Esophagus squamous epithelium (tissue), 5 donors: ENCODE measurements around the gene MYOG. TPM values are rescaled to one million over a fixed set of nuclear protein-coding genes. Genes with fewer than 3 reads are reported as not detected.

Experiments used
- DNase-seq: peaks from one replicate; lab custom pipeline; 2025; lab: John Stamatoyannopoulos, UW
- H3K27ac ChIP-seq, 4 donors: fragments of 200-600 bp; sonication (generic); one replicate each; pipeline ENCODE4 v1.5.1; 2016 to 2019; ENCODE audit warnings: mild to moderate bottlenecking in 1 of 4
- H3K27me3 ChIP-seq, 4 donors: fragments of 200-600 bp; sonication (generic); 1 replicate in 3 of 4; 2 replicates in 1 of 4; pipeline versions ENCODE4 v1.5.1 to v1.6.0; 2017 to 2021; ENCODE audit warnings: antibody characterized with exemption in 1 of 4
- H3K36me3 ChIP-seq, 3 donors: fragments of 200-600 bp; sonication (generic); one replicate each; pipeline ENCODE4 v1.5.1; 2016 to 2019
- H3K4me1 ChIP-seq, 3 donors: fragments of 200-600 bp; sonication (generic); one replicate each; pipeline ENCODE4 v1.5.1; 2017 to 2019
- H3K4me3 ChIP-seq, 4 donors: fragments of 200-600 bp; sonication (generic); 1 replicate in 3 of 4; 2 replicates in 1 of 4; pipeline ENCODE4 v1.5.1; 2016 to 2019; ENCODE audit warnings: mild to moderate bottlenecking in 2 of 4, moderate library complexity in 1 of 4
- H3K9me3 ChIP-seq, 3 donors: fragments of 200-600 bp; sonication (generic); one replicate each; pipeline ENCODE4 v1.5.1; 2016 to 2019
- POLR2A ChIP-seq, 4 donors: fragments of 450-650 bp; IDR thresholded peaks; one replicate each; pipeline ENCODE4 v1.6.1; 2017; ENCODE audit warnings: antibody characterized with exemption in 4 of 4, mild to moderate bottlenecking in 4 of 4, moderate library complexity in 3 of 4
- WGBS, 2 donors: methylation state at CpG; one replicate each; pipeline ENCODE4 v1.1.5; 2018; 5-methylcytosine and 5-hydroxymethylcytosine counted together
- intact Hi-C: fragments of 100-400 bp; cut with DNase I; formaldehyde crosslinking; loops from one replicate; pipeline ENCODE4 v1.15.0; 2022
- total RNA-seq, 4 donors: library from RNA; depleted of rRNA; stranded (reverse); fragments of >200 nt; gene quantifications; one replicate each; pipeline ENCODE4 v1.1.0, GENCODE V29; 2016
- TF ChIP-seq, protein P1 (sequence below), 6 experiments: fragments of 450-650 bp in 4 of 6; fragments of 200-600 bp in 2 of 6; sonication (generic) in 2 of 6; IDR thresholded peaks; one replicate each; pipeline ENCODE4 v1.5.1; 2016 to 2019; ENCODE audit warnings: antibody characterized with exemption in 6 of 6, mild to moderate bottlenecking in 4 of 6, moderate library complexity in 4 of 6
- donor health status: DM: yes; HTN: yes; CAD: no.

The MYOG gene
- total RNA-seq, 4 donors from 2014 or later = not detected

DNA sequence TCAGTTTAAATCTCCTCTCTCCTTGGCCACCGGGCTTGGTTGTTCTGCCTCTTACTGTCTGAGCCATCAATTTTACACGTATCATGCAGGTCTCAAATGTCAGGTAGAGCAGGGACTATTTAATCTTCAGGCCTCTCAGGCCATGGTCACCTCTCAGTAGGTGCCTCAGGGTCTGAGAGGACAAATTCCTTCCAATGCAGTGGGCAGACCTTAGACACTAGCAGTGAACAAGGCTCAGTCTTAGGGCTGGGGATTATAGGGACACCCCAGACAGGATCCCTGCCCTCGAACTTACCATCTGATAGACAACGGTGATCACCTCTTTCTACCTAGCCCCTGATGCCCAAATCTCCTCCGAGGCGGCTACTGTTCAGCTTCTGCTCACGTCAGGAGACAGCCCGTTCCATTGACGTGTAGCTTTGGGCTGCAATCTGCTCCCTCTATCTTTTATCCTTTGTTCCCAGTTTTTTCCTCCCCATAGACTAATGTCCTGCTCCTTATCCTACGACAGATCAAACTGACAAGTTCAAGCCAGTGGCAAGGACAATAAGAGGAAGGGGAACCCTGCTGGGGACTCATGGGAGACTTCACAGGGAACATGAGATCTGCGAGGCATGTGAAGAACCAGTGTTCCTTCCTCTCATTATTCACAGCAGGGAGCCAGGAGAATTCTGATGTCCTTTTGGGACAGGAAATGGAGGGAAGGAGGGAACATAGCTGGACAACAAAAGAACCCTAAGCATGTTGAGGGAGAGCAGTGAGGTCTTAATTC is 1.4 kb upstream of the MYOG start:
- H3K4me1 ChIP-seq = no peaks in the 10 kb centered on the region
- TF ChIP-seq, protein P1, sequence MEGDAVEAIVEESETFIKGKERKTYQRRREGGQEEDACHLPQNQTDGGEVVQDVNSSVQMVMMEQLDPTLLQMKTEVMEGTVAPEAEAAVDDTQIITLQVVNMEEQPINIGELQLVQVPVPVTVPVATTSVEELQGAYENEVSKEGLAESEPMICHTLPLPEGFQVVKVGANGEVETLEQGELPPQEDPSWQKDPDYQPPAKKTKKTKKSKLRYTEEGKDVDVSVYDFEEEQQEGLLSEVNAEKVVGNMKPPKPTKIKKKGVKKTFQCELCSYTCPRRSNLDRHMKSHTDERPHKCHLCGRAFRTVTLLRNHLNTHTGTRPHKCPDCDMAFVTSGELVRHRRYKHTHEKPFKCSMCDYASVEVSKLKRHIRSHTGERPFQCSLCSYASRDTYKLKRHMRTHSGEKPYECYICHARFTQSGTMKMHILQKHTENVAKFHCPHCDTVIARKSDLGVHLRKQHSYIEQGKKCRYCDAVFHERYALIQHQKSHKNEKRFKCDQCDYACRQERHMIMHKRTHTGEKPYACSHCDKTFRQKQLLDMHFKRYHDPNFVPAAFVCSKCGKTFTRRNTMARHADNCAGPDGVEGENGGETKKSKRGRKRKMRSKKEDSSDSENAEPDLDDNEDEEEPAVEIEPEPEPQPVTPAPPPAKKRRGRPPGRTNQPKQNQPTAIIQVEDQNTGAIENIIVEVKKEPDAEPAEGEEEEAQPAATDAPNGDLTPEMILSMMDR (IDR thresholded peaks at IDR 0.05) = no peak
- no peak for TF ChIP-seq POLR2A (IDR thresholded peaks at IDR 0.05)
- DNase-seq = no peak
- no peak overlapping the region for H3K4me3 ChIP-seq
- intact Hi-C loops = no loop called here
- WGBS, 2 donors = 81 to 91% methylated on average over 9 to 10 of the region's 11 CpGs
- no peak overlapping the region for H3K27ac ChIP-seq
- no peaks in the 10 kb centered on the region for H3K36me3 ChIP-seq
- no peaks in the 10 kb centered on the region for H3K9me3 ChIP-seq
- peaks cover 0 to 41% (median 0%) of the 10 kb centered on the region in 4 donors for H3K27me3 ChIP-seq

DNA sequence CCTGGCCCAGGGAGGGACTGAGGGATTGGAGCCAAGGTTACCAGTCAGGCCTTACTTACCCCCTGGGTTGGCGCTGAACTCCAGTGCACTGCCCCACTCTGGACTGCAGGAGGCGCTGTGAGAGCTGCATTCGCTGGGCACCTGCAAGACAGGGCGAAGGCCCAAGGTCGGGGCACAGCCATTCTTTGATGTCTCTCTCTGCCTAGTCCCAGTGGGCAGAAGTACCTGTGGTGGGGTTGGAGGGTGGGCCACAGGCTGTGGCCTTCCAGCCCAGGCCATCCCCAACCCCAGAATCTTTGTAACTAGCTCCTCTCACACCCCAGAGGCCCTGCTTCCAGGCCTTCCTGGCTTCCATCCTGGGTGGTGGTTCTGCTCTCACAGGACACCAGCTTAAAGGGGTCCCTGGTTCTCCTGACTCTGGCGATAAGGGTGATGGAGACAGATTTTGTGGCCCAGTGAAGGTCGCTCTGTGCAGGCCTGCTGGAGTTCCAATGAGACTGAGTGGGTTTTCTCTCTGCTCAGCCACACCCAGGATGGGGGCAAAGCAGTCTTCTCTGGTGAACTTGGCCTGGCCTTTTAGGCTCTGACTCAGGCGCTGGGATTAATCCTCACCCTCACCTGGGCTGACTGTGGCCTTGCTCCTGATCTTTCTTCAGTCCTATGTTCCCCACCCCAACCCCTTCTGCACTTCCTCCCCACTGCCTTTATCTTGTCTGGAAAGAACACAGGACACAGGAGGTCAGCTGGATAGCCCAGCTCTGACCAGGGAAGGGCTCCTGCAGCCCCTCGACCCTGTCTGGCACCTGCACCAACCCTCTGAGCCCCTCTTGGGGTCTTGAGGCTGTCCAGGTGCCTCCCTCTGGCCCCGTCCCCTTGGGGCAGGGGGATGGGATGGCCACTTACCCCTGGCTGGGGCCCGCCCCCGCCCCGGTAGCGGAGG is 954 bp downstream of the MYOG start:
- H3K27ac ChIP-seq = no peak overlapping the region
- 67 to 83% methylated on average over 3 to 6 of the region's 14 CpGs for WGBS, 2 donors
- no peak for TF ChIP-seq POLR2A (IDR thresholded peaks at IDR 0.05)
- TF ChIP-seq, protein P1 (IDR thresholded peaks at IDR 0.05) = peak in 1 of 6 experiments; percentile 54
- no peak overlapping the region for H3K4me3 ChIP-seq
- H3K9me3 ChIP-seq = no peaks in the 10 kb centered on the region
- no peak for DNase-seq
- no peaks in the 10 kb centered on the region for H3K36me3 ChIP-seq
- H3K4me1 ChIP-seq = no peaks in the 10 kb centered on the region
- H3K27me3 ChIP-seq = peaks cover 0 to 47% (median 0%) of the 10 kb centered on the region in 4 donors
- intact Hi-C loops = no loop called here

DNA sequence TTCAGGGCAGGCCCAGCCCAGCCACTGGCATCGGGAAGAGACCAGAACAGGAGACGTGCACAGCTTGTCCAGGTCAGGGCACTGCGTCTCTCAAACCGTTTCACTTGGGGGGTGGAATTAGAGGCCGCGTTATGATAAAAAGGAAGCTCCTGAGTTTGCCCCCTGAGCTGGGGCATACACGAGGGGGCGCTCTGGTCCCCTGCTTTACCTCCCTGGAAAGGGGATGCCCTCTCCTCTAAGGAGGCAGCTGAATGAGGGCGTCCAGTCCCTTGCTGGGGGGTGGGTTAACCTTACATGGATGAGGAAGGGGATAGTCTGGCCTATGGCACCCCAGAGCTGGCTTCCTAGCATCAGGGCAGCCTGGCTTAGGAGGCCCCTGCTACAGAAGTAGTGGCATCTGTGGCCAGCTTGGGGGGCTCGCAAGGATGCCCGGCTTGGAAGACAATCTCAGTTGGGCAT is 2.3 kb downstream of the MYOG start:
- intact Hi-C loops = no loop called here
- Histone ChIP-seq H3K27me3 (peaks cover 0 to 44% (median 0%) of the 10 kb centered on the region in 4 donors), H3K36me3 (no peaks in the 10 kb centered on the region), H3K27ac (no peak overlapping the region), H3K4me1 (no peaks in the 10 kb centered on the region), H3K4me3 (no peak overlapping the region), H3K9me3 (no peaks in the 10 kb centered on the region)
- WGBS, 2 donors = 70 to 88% methylated on average over 4 to 8 of the region's 11 CpGs
- no peak for DNase-seq
- TF ChIP-seq, protein P1 (IDR thresholded peaks at IDR 0.05) = no peak
- no peak for TF ChIP-seq POLR2A (IDR thresholded peaks at IDR 0.05)

- no peaks in the 10 kb centered on the region for H3K36me3 ChIP-seq
- no peaks in the 10 kb centered on the region for H3K9me3 ChIP-seq
- H3K4me1 ChIP-seq = no peaks in the 10 kb centered on the region
- peaks cover 0 to 49% (median 0%) of the 10 kb centered on the region in 4 donors for H3K27me3 ChIP-seq
- WGBS, 2 donors = 46 to 67% methylated on average over 8 to 9 of the region's 11 CpGs
- no peak overlapping the region for H3K4me3 ChIP-seq
- TF ChIP-seq, protein P1 (IDR thresholded peaks at IDR 0.05) = no peak
- no peak for TF ChIP-seq POLR2A (IDR thresholded peaks at IDR 0.05)
- intact Hi-C loops = no loop called here
- H3K27ac ChIP-seq = no peak overlapping the region
- DNase-seq = no peak
Observed at GRCh38 chr1:203082571-203083462, 3.0 kb downstream of the MYOG start.
